GM18502 (cell line): Measurements from ENCODE around the gene TLCD5.

Experiments
- ATAC-seq: cut with Tn5 transposase; IDR thresholded peaks from one replicate; pipeline ENCODE4 v1.9.1; 2021; ENCODE audit warnings: mild to moderate bottlenecking; ENCODE audit not compliant: unreplicated experiment, poor library complexity

TLCD5 gene

GRCh38 chr11:120306519-120307242, 18.4 kb upstream of the TLCD5 start:
- no peak for ATAC-seq

- ATAC-seq: no peak
Measured at GRCh38 chr11:120307476-120307875, 17.6 kb upstream of the TLCD5 start.

GRCh38 chr11:120308081-120308480, 17.0 kb upstream of the TLCD5 start:
- ATAC-seq: no peak

DNA sequence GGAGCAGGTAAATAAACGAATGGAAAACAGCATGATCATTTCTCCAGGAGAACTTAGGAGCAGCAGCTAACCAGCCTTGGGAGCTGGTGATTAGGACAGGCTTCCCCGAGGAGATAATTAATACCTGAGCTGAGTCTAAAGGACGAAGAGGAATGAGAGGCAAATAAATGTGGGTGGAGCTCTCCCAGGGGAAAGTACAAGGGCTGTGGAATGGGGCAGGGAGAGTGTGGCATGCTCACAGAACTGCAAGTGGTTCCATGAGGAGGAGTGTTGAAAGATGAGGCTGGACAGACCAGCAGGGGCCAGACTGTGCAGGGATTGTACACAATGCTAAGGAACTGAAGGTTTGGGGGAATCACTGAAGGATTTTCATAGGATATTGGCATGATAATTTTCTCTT, 14.2 kb upstream of the TLCD5 start:
- ATAC-seq: no peak

GRCh38 chr11:120314861-120315260, 10.2 kb upstream of the TLCD5 start:
- ATAC-seq: no peak

GRCh38 chr11:120316880-120317688, 8.0 kb upstream of the TLCD5 start:
- no peak for ATAC-seq

- ATAC-seq: no peak
Measured at GRCh38 chr11:120317689-120318480, 7.2 kb upstream of the TLCD5 start.

- ATAC-seq: no peak
Measured at GRCh38 chr11:120318906-120319305, 6.2 kb upstream of the TLCD5 start.

DNA sequence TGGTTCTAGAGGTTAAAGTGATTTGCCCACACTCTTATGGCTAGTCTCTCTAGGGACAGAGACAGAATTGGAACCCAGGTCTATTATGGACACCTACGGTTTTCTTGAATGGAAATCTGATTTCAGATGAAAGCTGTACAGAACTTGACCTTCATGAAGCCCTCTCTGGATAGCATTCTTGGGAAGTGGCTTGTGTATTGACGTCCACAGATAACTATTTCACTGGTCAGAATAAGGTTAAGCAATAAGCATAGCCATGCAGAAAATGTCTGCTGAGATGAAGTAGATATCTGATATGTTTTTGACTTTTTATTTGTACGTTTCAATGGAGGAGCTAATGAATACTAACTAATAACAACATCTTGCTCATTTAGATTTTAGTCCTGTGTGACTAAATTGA, 1.1 kb downstream of the TLCD5 start:
- ATAC-seq: no peak

DNA sequence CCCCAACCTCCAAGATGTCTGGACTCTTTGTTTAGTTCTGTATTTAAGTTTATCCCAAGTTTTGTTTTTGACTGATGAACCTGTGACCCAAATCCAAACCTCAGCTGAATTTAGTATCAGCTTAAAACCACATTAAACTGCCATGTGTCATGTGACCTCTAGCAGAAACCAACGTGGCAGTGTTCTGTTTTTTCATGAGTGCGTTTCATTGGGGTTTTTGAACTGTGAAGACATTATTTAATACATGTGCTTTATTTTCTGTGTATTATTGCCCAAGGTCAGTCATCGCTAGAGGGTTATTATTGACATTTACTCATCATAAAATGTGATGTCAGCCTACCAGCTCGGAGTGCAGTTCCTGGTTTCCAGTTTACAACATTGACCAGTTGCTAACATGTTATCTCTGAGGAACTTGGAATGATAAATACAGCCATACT, 1.8 kb downstream of the TLCD5 start:
- no peak for ATAC-seq

DNA sequence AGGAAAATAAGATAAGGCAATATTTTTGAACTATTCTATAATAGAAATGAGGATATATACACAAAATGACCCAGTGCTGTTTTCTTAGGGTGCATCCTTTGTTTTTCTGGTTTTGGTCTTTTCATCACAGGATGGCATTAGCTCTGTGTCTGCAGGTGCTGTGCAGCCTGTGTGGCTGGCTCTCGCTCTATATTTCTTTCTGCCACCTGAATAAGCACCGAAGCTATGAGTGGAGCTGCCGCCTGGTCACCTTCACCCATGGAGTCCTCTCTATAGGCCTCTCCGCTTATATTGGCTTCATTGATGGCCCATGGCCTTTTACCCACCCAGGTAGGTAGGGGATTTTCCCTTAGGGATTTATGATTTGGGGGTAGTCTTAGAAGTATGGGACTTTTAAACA, 2.2 kb downstream of the TLCD5 start:
- ATAC-seq: no peak

- ATAC-seq: no peak
Measured at GRCh38 chr11:120329556-120329955, 4.5 kb downstream of the TLCD5 start.

GRCh38 chr11:120330045-120330444, 4.9 kb downstream of the TLCD5 start:
- ATAC-seq: no peak

DNA sequence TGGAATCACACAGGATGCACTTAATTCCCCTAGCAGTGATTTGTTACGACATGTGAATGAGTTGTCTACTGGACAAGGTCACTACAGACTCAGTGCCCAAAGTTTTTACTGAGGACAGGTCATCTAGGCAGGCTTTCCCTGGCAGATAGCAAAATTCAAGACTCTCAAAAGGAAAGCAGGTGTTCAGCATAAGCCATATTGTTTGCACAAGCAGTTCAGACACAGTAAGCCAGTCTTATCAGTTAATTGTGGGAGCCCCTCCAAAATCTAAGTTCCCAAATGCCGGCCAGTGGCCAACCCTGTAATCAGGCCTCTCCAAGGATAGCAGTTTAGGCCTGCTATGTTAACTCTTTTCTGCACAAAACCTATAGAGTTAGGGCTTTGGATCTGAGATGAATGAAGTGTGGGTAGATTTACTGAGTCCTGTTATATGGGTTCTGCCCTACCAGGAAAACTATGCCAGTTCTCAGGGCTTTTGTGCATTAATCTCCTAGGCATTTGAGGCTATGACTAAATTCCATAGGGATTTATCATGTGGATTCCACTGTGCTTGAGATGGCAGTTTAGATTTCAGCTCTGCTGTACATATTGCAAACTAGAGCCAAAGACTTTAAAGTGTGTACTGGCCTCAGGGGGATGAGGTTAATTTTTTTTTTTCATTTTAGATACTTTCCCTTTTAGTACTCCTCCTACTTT, 6.3 kb downstream of the TLCD5 start:
- no peak for ATAC-seq

DNA sequence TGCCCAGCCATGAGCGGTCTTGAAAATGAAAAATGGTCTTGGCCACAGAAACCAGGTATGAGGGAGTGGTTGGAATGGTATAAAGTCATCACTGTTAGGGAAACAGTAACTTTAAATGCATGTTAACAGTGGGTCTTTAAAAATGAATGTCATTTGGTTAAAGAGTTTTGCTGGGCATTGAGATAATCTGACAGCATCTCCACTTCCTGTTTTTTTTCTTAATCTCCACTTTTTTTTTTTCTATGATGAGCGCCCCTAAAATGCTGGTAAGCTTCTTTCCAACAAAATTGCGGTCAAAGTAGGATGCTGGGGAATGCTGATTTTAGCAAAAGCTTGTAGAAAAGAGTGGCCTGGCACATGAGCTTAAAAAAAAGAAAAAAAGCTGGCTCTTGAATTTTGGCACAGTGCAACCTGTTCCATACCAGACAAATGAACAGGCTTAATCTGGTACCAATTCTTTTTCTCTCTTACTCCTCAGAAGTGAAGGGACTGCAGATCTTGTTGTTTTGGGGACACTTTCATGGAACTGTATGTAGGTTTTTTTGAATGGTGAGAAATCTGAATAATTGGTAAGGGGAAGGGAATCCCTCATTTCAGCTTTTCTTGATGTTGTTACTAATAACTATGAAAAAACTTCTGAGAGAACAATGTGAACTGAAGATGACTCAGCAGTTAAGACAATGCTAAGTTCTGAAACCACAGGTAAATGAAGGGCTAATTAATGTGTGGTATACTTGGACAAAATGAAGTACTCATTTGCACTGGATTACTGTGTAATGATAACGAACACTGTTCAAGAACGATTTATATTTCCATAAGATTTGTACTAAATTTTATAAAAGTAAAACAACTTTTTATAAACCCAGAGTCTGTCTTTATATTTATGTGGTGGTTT, 8.0 kb downstream of the TLCD5 start:
- ATAC-seq: no peak

DNA sequence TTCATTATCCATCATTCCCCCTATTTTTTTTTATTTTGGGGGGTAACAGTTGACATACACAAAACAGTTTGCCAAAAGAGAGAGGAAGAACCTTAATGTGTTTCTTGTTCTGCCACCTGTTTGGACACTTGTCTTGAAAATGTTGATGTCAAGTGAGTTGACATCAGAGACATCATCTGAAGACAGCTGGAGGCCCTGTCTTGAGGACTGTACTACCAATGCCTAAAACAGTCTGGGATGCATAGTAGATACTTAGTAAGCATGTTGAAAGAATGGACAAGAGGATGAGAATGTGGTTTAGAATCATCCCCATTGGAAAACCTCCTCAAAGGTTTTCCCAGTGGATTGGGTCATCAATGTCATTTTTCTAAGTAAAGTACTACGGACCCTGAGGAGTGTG, 8.7 kb downstream of the TLCD5 start:
- ATAC-seq: no peak

DNA sequence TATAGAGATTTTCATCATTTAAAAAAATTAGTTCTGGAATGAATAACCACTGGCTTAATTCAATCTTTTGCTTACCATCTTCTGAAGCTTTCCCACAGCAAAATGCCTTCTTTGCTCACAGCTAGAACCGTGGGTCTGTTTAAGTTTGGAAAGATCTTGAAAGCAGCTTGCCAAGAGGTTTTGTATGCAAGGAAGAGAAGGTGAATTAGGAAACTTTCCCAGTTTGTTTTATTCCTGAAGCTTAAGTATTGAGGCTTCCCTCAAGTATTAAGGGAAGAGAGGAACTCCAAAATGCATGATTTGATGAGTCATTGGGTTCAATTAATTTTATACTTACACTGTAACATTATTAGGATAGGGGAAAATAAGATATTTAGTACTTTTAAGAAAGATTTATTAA, 9.2 kb downstream of the TLCD5 start:
- ATAC-seq: no peak

DNA sequence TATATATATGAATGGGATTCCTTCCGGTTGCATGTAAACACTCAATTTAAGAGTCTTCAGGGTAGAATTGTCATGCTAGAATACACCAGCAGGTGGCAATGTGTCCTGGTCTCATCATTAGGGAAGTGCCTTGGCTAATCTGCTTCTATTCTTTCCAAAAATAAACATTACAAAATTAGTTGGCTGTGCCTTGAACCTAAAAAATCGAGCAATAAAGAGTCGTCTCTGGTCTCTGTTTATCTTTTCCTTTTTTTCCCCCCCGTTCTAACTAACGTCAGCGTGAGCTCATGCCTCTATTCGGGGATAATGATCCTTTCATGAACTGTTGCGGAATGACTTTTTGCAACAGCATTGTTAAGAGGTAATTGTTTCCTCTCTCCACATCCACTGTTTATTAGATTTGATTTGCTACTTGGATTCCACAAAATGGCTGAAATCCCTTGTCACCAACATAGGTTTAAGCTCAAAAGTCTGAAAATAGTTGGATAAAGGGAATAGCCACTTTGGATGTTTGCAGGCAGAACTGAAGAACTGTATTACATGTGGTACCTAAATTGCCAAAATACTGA, 9.9 kb downstream of the TLCD5 start:
- no peak for ATAC-seq

DNA sequence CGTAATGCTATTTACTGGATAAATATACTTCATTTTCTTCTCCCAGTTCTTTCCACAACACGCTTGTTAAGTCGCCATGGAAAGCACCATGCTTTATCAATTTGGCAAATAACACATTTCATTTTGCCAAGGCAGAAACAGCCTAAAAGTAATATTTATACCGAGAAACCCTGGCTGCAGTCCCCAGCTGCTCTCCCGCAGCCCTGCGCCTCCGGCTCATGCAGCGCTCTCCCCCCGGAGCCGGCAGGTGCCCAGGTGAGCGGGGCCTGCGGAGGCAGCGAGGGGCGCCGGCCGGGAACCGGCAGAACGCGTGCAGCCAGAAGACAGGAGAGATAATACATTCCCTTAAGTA, 10.4 kb downstream of the TLCD5 start:
- ATAC-seq: peak; percentile 18
